Measurements from ENCODE around the gene C14orf93. TPM values are rescaled to one million over a fixed set of nuclear protein-coding genes. Genes with fewer than 3 reads are reported as not detected.
"Not testable (repeated sequence)": the region's sequence is repeated elsewhere in the genome, so short reads cannot be mapped to it uniquely, and the experiment has no call there.

Gene C14orf93
- total RNA-seq, 4 donors from 2014 or later, result 7.2 to 18.6 (median 10.4) TPM

DNA sequence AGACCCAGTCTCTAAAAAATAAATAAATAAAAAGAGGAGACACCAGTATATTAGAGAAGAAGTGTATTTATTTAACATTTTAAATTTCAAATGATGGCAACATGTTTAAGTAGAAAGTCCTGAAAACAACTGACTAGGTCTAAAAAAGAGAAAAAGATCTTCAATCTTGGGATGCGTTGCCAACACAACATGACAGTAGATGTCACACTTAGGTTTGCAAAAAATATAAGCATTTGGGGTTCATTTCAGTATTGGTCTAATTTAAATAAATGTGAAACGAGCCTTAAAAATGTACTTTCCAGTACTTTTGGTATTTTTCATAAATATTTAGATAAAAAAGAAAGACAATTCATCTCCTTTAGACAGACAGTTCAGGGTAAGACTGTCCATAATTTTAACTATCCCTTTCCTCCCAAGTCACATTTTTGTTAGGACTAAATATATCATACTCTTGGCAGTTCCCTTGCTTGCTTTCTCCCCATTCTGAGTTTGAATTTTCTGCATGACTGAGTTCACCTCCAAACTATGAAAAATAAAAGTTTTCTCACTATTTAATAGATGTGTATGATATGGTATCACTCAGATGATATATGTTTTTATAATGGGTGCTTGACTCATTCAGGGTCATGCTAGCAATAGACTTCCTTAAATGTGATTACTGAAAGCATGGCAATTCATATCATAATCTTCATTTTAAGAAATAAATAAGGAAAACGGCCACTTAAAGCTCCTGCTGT is 4.3 kb downstream of the C14orf93 start:
- TF ChIP-seq POLR2A (IDR thresholded peaks at IDR 0.05) (no peak), CTCF (IDR thresholded peaks at IDR 0.05) (no peak)
- Histone ChIP-seq H3K4me3 (no peak overlapping the region), H3K27ac (no peak overlapping the region), H3K4me1 (no peaks in the 10 kb centered on the region), H3K27me3 (no peaks in the 10 kb centered on the region), H3K36me3 (no peaks in the 10 kb centered on the region), H3K9me3 (no peaks in the 10 kb centered on the region)
- DNase-seq, result no peak
- intact Hi-C loops (cut with DNase I; ENCODE audit: low total_unique reads), result no loop called here

GRCh38 chr14:23004274-23004673 is 5.7 kb downstream of the C14orf93 start:
- H3K4me3 ChIP-seq; DNase-seq; H3K36me3 ChIP-seq; H3K27ac ChIP-seq; H3K4me1 ChIP-seq; intact Hi-C loops (cut with DNase I; ENCODE audit: low total_unique reads); H3K9me3 ChIP-seq; H3K27me3 ChIP-seq: not testable (repeated sequence)

DNA sequence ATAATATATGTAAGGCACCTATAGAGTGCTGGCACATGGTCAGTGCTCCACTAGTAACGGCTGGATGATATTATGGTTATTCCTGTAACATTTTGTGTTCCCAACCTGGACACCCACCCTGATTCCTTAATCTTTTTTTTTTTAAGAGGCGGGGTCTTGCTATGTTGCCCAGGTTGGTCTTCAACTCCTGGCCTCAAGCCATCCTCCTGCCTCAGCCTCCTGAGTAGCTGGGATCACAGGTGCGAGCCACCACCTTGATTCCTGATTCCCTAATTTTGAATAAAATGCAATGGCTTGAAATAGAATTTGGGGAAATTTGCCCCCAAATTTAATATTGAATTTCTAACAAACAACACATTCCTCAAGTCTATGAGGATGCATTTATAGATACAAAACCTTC is 7.4 kb downstream of the C14orf93 start:
- Histone ChIP-seq H3K4me3 (no peak overlapping the region), H3K27ac (no peak overlapping the region), H3K9me3 (no peaks in the 10 kb centered on the region), H3K4me1 (no peaks in the 10 kb centered on the region), H3K27me3 (no peaks in the 10 kb centered on the region), H3K36me3 (no peaks in the 10 kb centered on the region)
- TF ChIP-seq CTCF (IDR thresholded peaks at IDR 0.05) (no peak), POLR2A (IDR thresholded peaks at IDR 0.05) (no peak)
- no peak for DNase-seq
- intact Hi-C loops (cut with DNase I; ENCODE audit: low total_unique reads), result no loop called here

- no peak for DNase-seq
- intact Hi-C loops (cut with DNase I; ENCODE audit: low total_unique reads), result no loop called here
- no peaks in the 10 kb centered on the region for H3K27me3 ChIP-seq
- H3K4me3 ChIP-seq, result no peak overlapping the region
- no peak overlapping the region for H3K27ac ChIP-seq
- H3K9me3 ChIP-seq, result no peaks in the 10 kb centered on the region
- H3K36me3 ChIP-seq, result no peaks in the 10 kb centered on the region
- peaks cover 0 to 5% of the 10 kb centered on the region in 2 donors for H3K4me1 ChIP-seq
- no peak for TF ChIP-seq CTCF (IDR thresholded peaks at IDR 0.05)
- TF ChIP-seq POLR2A (IDR thresholded peaks at IDR 0.05), result no peak
These were observed 9.1 kb downstream of the C14orf93 start for GRCh38 chr14:23000860-23001259.

DNA sequence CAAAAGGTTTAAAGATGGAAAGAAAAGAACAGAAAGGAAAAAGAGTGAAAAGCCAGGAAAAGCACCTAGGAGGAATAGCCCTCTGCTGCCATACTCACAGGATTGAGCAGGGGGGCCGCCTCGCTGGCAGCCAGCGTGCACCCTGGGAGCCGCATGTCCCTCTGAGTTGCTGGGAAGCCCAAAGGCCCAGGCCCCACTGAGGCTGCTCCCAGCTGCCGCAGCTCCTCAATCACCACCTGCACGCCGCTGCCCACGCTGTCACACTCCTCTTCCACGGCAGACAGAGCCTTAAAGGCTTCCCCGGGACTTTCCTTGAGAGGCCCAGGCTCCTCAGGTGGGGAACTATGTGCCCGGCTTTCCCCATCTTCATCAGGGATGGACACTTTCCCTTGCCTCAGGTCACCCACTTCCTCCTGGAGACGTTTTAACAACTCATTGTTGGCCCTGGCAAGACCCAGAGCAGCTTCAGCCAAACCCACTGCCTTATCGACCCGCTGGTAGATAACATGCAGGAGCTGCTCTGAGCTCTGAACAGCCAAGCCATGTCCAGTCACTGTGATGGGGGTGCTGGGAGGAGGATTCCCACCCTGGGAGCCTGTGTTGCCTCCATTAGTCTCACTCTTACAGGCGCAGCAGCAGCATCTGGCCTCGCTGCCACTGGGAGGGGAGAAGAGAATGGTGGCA is 11.5 kb downstream of the C14orf93 start:
- Histone ChIP-seq H3K9me3 (no peaks in the 10 kb centered on the region), H3K4me3 (no peak overlapping the region), H3K36me3 (no peaks in the 10 kb centered on the region), H3K4me1 (peaks cover 5 to 9% of the 10 kb centered on the region in 2 donors), H3K27ac (peak overlapping the region; percentile 72), H3K27me3 (no peaks in the 10 kb centered on the region)
- no peak for DNase-seq
- intact Hi-C loops (cut with DNase I; ENCODE audit: low total_unique reads), result no loop called here
- TF ChIP-seq CTCF (IDR thresholded peaks at IDR 0.05), result no peak
- TF ChIP-seq POLR2A (IDR thresholded peaks at IDR 0.05), result no peak

Data from uterus (tissue), 4 donors.